Panc1 (cell line): ENCODE results near the gene FAM76B. TPM values are rescaled to one million over a fixed set of nuclear protein-coding genes. Genes with fewer than 3 reads are reported as not detected.

Source experiments
- ATAC-seq: fragments of 200-7000 bp; cut with Tn5 transposase; 2 replicates; pipeline ENCODE4 v1.9.1; 2020; ENCODE audit warnings: mild to moderate bottlenecking, moderate library complexity
- BruUV-seq: library from RNA; stranded (reverse); fragments of 400-500 nt; replicated peaks from 2 replicates; lab custom pipeline; 2021; lab: Mats Ljungman, UMichigan
- CTCF ChIA-PET: fragments of 300-600 bp; sonication (Branson Sonifier 250); formaldehyde crosslinking; loops from one replicate; lab custom pipeline; 2022; ENCODE audit warnings: antibody characterized with exemption; lab: Charles Lee
- POLR2A ChIA-PET: fragments of 300-600 bp; sonication (Branson Sonifier 250); formaldehyde crosslinking; loops from one replicate; lab custom pipeline; 2022; ENCODE audit warnings: antibody characterized with exemption; lab: Charles Lee
- DNase-seq: peaks from one replicate; pipeline ENCODE4 v3.0.0-alpha.2; 2010; ENCODE audit warnings: low read depth, low spot score
- H3K27ac ChIP-seq: 2 replicates; pipeline ENCODE4 v1.5.1; 2011; ENCODE audit warnings: mild to moderate bottlenecking, low read length, inconsistent platforms
- H3K27me3 ChIP-seq: fragments of 200-500 bp; sonication (Bioruptor generic); 2 replicates; pipeline ENCODE4 v1.6.0; 2014; ENCODE audit warnings: low read length, inconsistent platforms; ENCODE audit not compliant: control insufficient read depth, insufficient read depth
- H3K36me3 ChIP-seq: fragments of 200-500 bp; sonication (Bioruptor generic); 2 replicates; pipeline ENCODE4 v1.5.1; 2014; ENCODE audit warnings: inconsistent platforms, mild to moderate bottlenecking, low read length, moderate library complexity; ENCODE audit not compliant: control insufficient read depth, insufficient read depth
- H3K4me1 ChIP-seq: 2 replicates; pipeline ENCODE4 v1.5.1; 2011; ENCODE audit warnings: inconsistent platforms, mild to moderate bottlenecking, low read length, moderate library complexity; ENCODE audit not compliant: control insufficient read depth, insufficient read depth
- H3K4me3 ChIP-seq, 2 experiments: 2 replicates each; pipeline ENCODE4 v1.5.1; 2011 to 2012; ENCODE audit warnings: low read depth in 2 of 2, low read length in 2 of 2, mild to moderate bottlenecking in 2 of 2, inconsistent platforms in 1 of 2, moderate library complexity in 1 of 2
- H3K9me3 ChIP-seq: fragments of 200-500 bp; sonication (Bioruptor generic); 2 replicates; pipeline ENCODE4 v1.5.1; 2014; ENCODE audit warnings: low read depth, mild to moderate bottlenecking, inconsistent platforms, low read length, moderate library complexity; ENCODE audit not compliant: control insufficient read depth, insufficient read depth
- POLR2AphosphoS5 ChIP-seq: IDR thresholded peaks from 2 replicates; pipeline ENCODE4 v1.6.1; 2012; ENCODE audit warnings: mild to moderate bottlenecking, low read depth, low read length, moderate library complexity
- REST ChIP-seq, 2 experiments: IDR thresholded peaks; 2 replicates each; pipeline ENCODE4 v1.6.1; 2011 to 2012; ENCODE audit warnings: low read depth in 2 of 2, control low read depth in 1 of 2, low read length in 1 of 2, mild to moderate bottlenecking in 1 of 2, moderate library complexity in 1 of 2; ENCODE audit not compliant: insufficient read depth in 1 of 2
- SIN3A ChIP-seq: IDR thresholded peaks from 2 replicates; pipeline ENCODE4 v1.6.1; 2012; ENCODE audit warnings: low read depth, mild to moderate bottlenecking, low read length, moderate library complexity, borderline replicate concordance; ENCODE audit not compliant: insufficient read depth
- TCF7L2 ChIP-seq: IDR thresholded peaks from 2 replicates; pipeline ENCODE4 v1.6.1; 2011; ENCODE audit warnings: mild to moderate bottlenecking, low read depth, low read length, inconsistent platforms
- in situ Hi-C: cut with HindIII; loops from 2 replicates; pipeline ENCODE4 v1.10.0; 2016; ENCODE audit warnings: low sequenced_read_pairs, low pct_unique_long_range_greater_than_20kb
- intact Hi-C: fragments of 100-400 bp; cut with micrococcal nuclease; formaldehyde crosslinking; loops from one replicate; pipeline ENCODE4 v1.10.0; 2022; ENCODE audit not compliant: unreplicated experiment
- total RNA-seq: library from RNA; stranded (reverse); gene quantifications from one replicate; pipeline ENCODE4 v1.2.1, GENCODE V29; 2021; ENCODE audit not compliant: unreplicated experiment
- TF ChIP-seq, protein P1 (sequence below): fragments of 450-650 bp; IDR thresholded peaks from 2 replicates; pipeline ENCODE4 v1.5.1; 2017; ENCODE audit warnings: mild to moderate bottlenecking

Gene FAM76B
- total RNA-seq, 1 experiment from 2014 or later, result 31.2 TPM

- in situ Hi-C loops, result no loop called here
- H3K36me3 ChIP-seq, result peaks cover 28% of the 10 kb centered on the region
- CTCF ChIA-PET, result no interaction called here
- BruUV-seq, result no TSS peak
- peaks cover 27% of the 10 kb centered on the region for H3K4me1 ChIP-seq
- POLR2A ChIA-PET, result interaction anchor here (0.6 to 0.9 kb wide), 2 partner anchors 311 to 1305 kb away, joined by 3 read pairs; no protein-coding TSS in a partner anchor
- no peaks in the 10 kb centered on the region for H3K9me3 ChIP-seq
- peak; percentile 95 for DNase-seq
- peak; percentile 95 for TF ChIP-seq TCF7L2
- TF ChIP-seq POLR2AphosphoS5, result peak; percentile 86
- no peak for TF ChIP-seq REST (IDR thresholded peaks at IDR 0.05; ENCODE audit: insufficient read depth in 1 of 2, low read depth in 2 of 2, low read length in 1 of 2)
- TF ChIP-seq, protein P1, sequence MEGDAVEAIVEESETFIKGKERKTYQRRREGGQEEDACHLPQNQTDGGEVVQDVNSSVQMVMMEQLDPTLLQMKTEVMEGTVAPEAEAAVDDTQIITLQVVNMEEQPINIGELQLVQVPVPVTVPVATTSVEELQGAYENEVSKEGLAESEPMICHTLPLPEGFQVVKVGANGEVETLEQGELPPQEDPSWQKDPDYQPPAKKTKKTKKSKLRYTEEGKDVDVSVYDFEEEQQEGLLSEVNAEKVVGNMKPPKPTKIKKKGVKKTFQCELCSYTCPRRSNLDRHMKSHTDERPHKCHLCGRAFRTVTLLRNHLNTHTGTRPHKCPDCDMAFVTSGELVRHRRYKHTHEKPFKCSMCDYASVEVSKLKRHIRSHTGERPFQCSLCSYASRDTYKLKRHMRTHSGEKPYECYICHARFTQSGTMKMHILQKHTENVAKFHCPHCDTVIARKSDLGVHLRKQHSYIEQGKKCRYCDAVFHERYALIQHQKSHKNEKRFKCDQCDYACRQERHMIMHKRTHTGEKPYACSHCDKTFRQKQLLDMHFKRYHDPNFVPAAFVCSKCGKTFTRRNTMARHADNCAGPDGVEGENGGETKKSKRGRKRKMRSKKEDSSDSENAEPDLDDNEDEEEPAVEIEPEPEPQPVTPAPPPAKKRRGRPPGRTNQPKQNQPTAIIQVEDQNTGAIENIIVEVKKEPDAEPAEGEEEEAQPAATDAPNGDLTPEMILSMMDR, result no peak
- 0 out of 2 replicates have a peak, but pooled peaks have one; percentile 61 for TF ChIP-seq SIN3A
- H3K4me3 ChIP-seq, result peak within 1 kb of the TSS; percentile 90 to 99
- peak; percentile 89 for ATAC-seq
- H3K27me3 ChIP-seq, result no peaks in the 10 kb centered on the region
- intact Hi-C loops, result loop anchor here (5.0 kb wide), 1 partner anchor 637 kb away; no protein-coding TSS in a partner anchor
- peak within 1 kb of the TSS; percentile 97 for H3K27ac ChIP-seq
These were observed 746 bp upstream of the FAM76B start, which contains the start of gene CEP57 for GRCh38 chr11:95790123-95790932. TSS of gene CEP57 (plus strand) at chr11:95790498. CDS start at chr11:95790699, 201 bp downstream.

DNA sequence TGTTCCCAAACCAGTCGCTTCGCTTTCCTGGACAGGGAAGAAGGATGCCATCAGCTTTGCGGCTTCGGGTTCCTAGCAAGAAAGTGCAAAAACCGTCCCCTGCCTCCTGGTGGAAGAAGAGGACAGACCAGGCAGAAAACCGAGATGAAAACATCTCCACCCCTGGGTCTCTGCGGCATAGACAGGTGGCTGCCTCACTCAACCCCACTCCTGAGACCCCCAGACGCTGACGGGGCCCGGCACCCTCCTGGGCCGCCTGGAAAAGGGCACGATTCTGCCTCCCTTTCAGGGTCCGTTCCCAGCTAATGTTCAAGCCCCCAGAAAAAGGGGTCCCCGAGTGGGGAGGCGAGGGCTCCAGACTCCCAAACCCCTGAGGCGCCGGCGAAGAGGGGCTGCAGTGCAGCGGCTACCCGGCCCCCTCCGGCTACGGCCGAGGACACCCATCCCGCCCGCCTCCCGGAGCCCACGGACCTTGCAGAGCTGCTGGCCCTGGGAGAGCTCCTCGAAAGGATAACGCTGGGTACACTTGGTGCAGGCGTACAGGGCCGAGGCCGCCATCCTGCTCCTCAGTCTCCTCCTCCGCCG is 569 bp downstream of the FAM76B start:
- ChIA-PET CTCF (no interaction called here), POLR2A (interaction anchor here (0.6 to 0.9 kb wide), 4 partner anchors 28 to 722 kb away, joined by 3 read pairs; partner anchors contain the start of genes CCDC82 and JRKL)
- no peak for DNase-seq
- peak; percentile 1; the same call in 1 of the 2 replicates for ATAC-seq
- no TSS peak for BruUV-seq
- no peaks in the 10 kb centered on the region for H3K27me3 ChIP-seq
- intact Hi-C loops (loop anchor here (10.0 kb wide), 1 partner anchor 1244 kb away; the partner anchor contains the start of gene FUT4), in situ Hi-C loops (no loop called here)
- TF ChIP-seq, protein P1, result no peak
- TF ChIP-seq POLR2AphosphoS5 (no peak), TCF7L2 (no peak), SIN3A (no peak), REST (IDR thresholded peaks at IDR 0.05; ENCODE audit: insufficient read depth in 1 of 2, low read depth in 2 of 2, low read length in 1 of 2) (no peak)
- peaks cover 33% of the 10 kb centered on the region for H3K36me3 ChIP-seq
- H3K27ac ChIP-seq, result peak overlapping the region; percentile 97
- no peaks in the 10 kb centered on the region for H3K9me3 ChIP-seq
- peaks cover 26% of the 10 kb centered on the region for H3K4me1 ChIP-seq
- H3K4me3 ChIP-seq, result peak overlapping the region; percentile 90 to 99
